Astrocyte (in vitro differentiated cells and primary cell): ENCODE measurements around the gene UPB1. TPM values are rescaled to one million over a fixed set of nuclear protein-coding genes. Genes with fewer than 3 reads are reported as not detected.

ENCODE experiments used
- DNase-seq: peaks from one replicate; pipeline ENCODE4 v3.0.0-alpha.2; 2010; ENCODE audit warnings: low read depth
- FAIRE-seq: peaks from 2 replicates; lab custom pipeline; 2011; peaks lifted over from hg19 to GRCh38; lab: Jason Lieb, UNC
- H2AFZ ChIP-seq: 2 replicates; pipeline ENCODE4 v1.6.0; 2012; ENCODE audit warnings: low read depth, low read length, inconsistent platforms
- H3K27ac ChIP-seq: 2 replicates; pipeline ENCODE4 v1.5.1; 2011; ENCODE audit warnings: low read depth, low read length, inconsistent platforms
- H3K27me3 ChIP-seq: 2 replicates; pipeline ENCODE4 v1.6.0; 2011; ENCODE audit warnings: low read length, inconsistent platforms; ENCODE audit not compliant: insufficient read depth
- H3K36me3 ChIP-seq: 2 replicates; pipeline ENCODE4 v1.5.1; 2011; ENCODE audit warnings: low read length, inconsistent platforms; ENCODE audit not compliant: insufficient read depth
- H3K4me1 ChIP-seq: 2 replicates; pipeline ENCODE4 v1.5.1; 2011; ENCODE audit warnings: low read length, inconsistent platforms; ENCODE audit not compliant: insufficient read depth
- H3K4me2 ChIP-seq: 2 replicates; pipeline ENCODE4 v1.6.0; 2012; ENCODE audit warnings: low read length, inconsistent platforms
- H3K4me3 ChIP-seq: 2 replicates; pipeline ENCODE4 v1.5.1; 2011; ENCODE audit warnings: low read depth, mild to moderate bottlenecking, low read length, inconsistent platforms; ENCODE audit not compliant: insufficient read depth
- H3K79me2 ChIP-seq: 2 replicates; pipeline ENCODE4 v1.6.0; 2012; ENCODE audit warnings: mild to moderate bottlenecking, low read length, inconsistent platforms; ENCODE audit not compliant: insufficient read depth
- H3K9ac ChIP-seq: 2 replicates; pipeline ENCODE4 v1.6.0; 2012; ENCODE audit warnings: mild to moderate bottlenecking, low read length, inconsistent platforms
- H3K9me3 ChIP-seq: 2 replicates; pipeline ENCODE4 v1.5.1; 2012; ENCODE audit warnings: low read depth, mild to moderate bottlenecking, low read length, inconsistent platforms; ENCODE audit not compliant: insufficient read depth
- H4K20me1 ChIP-seq: 2 replicates; pipeline ENCODE4 v1.6.0; 2012; ENCODE audit warnings: low read length, inconsistent platforms; ENCODE audit not compliant: insufficient read depth
- H3K27ac Mint-ChIP-seq: one replicate; pipeline ENCODE4 v1.8.0; 2021; ENCODE audit warnings: mild to moderate bottlenecking, mixed read lengths; ENCODE audit not compliant: unreplicated experiment
- H3K27me3 Mint-ChIP-seq: one replicate; pipeline ENCODE4 v1.8.0; 2021; ENCODE audit warnings: low read depth, mixed read lengths; ENCODE audit not compliant: unreplicated experiment
- H3K36me3 Mint-ChIP-seq: one replicate; pipeline ENCODE4 v1.8.0; 2021; ENCODE audit warnings: low read depth, mixed read lengths; ENCODE audit not compliant: unreplicated experiment
- H3K4me1 Mint-ChIP-seq: one replicate; pipeline ENCODE4 v1.8.0; 2021; ENCODE audit warnings: low read depth, mixed read lengths; ENCODE audit not compliant: unreplicated experiment
- H3K4me3 Mint-ChIP-seq: one replicate; pipeline ENCODE4 v1.8.0; 2021; ENCODE audit warnings: mild to moderate bottlenecking, moderate library complexity, mixed read lengths; ENCODE audit not compliant: unreplicated experiment
- H3K9me3 Mint-ChIP-seq: one replicate; pipeline ENCODE4 v1.8.0; 2021; ENCODE audit warnings: mild to moderate bottlenecking, mixed read lengths; ENCODE audit not compliant: unreplicated experiment
- EZH2 ChIP-seq: IDR thresholded peaks from 2 replicates; pipeline ENCODE4 v1.6.1; 2012; ENCODE audit warnings: mild to moderate bottlenecking, low read length, inconsistent platforms; ENCODE audit not compliant: insufficient read depth
- total RNA-seq: library from RNA; stranded (reverse); gene quantifications from 2 replicates; pipeline ENCODE4 v1.2.1, GENCODE V29; 2021
- TF ChIP-seq, protein P1 (sequence below): IDR thresholded peaks from 2 replicates; pipeline ENCODE4 v1.5.1; 2011; ENCODE audit warnings: low read depth, mild to moderate bottlenecking, inconsistent platforms, low read length, moderate library complexity; ENCODE audit not compliant: insufficient read depth

UPB1 gene
- total RNA-seq, 1 donor from 2014 or later = 0.30 TPM

DNA sequence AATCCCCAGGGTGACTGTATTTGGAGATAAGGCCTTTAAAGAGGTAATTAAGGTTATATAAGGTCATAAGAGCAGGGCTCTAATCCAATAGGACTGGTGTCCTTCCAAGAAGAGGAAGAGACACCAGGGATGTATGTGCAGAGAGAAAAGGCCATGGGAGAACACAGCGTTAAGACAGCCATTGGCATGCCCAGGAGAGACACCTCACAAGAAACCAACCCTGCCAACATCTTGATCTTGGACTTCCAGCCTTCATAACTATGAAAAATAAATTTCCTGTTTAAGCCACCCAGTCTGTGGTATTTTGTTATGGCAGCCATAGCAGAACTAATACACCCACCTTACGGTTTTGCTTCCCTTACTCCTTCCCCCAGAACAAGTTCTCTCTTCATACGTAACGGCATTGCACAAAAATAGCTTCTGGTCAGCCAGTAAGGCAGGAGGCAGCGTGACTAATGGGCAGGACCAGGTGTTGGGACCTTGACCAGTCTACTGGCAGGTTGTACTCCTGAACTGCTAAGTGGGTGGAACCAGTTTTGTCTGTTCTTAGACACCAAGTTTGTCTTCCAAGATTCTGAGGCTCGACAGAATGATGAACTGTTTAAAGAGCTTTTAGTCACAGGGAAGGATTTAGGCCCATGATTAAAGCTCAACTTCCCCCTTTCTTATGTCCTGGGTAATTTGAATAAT is 31.9 kb upstream of the UPB1 start:
- H3K36me3 ChIP-seq = no peaks in the 10 kb centered on the region
- Mint-ChIP-seq H3K36me3 (no peaks in the 10 kb centered on the region), H3K9me3 (no peaks in the 10 kb centered on the region), H3K27ac (no peak overlapping the region), H3K4me1 (peaks cover 33% of the 10 kb centered on the region), H3K27me3 (no peaks in the 10 kb centered on the region), H3K4me3 (no peak overlapping the region)
- FAIRE-seq (no peak), DNase-seq (peak; percentile 36)
- no peak overlapping the region for H3K9ac ChIP-seq
- no peaks in the 10 kb centered on the region for H3K79me2 ChIP-seq
- H2AFZ ChIP-seq = no peak overlapping the region
- no peaks in the 10 kb centered on the region for H3K27me3 ChIP-seq
- H3K4me3 ChIP-seq = no peak overlapping the region
- no peaks in the 10 kb centered on the region for H3K9me3 ChIP-seq
- TF ChIP-seq EZH2 = no peak
- TF ChIP-seq, protein P1, sequence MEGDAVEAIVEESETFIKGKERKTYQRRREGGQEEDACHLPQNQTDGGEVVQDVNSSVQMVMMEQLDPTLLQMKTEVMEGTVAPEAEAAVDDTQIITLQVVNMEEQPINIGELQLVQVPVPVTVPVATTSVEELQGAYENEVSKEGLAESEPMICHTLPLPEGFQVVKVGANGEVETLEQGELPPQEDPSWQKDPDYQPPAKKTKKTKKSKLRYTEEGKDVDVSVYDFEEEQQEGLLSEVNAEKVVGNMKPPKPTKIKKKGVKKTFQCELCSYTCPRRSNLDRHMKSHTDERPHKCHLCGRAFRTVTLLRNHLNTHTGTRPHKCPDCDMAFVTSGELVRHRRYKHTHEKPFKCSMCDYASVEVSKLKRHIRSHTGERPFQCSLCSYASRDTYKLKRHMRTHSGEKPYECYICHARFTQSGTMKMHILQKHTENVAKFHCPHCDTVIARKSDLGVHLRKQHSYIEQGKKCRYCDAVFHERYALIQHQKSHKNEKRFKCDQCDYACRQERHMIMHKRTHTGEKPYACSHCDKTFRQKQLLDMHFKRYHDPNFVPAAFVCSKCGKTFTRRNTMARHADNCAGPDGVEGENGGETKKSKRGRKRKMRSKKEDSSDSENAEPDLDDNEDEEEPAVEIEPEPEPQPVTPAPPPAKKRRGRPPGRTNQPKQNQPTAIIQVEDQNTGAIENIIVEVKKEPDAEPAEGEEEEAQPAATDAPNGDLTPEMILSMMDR = no peak
- no peaks in the 10 kb centered on the region for H4K20me1 ChIP-seq
- H3K27ac ChIP-seq = no peak overlapping the region
- H3K4me1 ChIP-seq = peaks cover 41% of the 10 kb centered on the region
- H3K4me2 ChIP-seq = no peak overlapping the region

DNA sequence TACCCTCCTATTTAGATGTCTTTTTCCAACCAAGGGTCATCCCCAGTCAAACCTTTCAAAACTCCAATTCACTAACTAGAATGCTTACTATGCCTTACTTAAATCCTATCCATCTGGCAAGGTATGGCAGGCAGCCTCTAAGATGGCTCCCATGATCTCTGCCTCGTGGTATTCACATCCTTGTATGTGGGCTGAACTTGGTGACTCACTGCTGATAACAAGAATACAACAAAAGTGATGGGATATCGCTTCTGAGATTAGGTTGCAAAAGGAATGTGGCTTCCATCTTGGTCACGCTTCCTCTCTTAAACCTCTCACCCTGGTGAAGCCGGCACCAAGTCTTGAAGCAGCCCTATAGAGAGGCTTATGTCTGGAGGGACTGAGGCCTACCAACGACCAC is 29.6 kb upstream of the UPB1 start:
- H3K9ac ChIP-seq = peak overlapping the region; percentile 42
- Mint-ChIP-seq H3K9me3 (no peaks in the 10 kb centered on the region), H3K36me3 (no peaks in the 10 kb centered on the region), H3K4me3 (peak overlapping the region; percentile 2), H3K4me1 (peaks cover 29% of the 10 kb centered on the region), H3K27me3 (no peaks in the 10 kb centered on the region), H3K27ac (peak overlapping the region; percentile 88)
- TF ChIP-seq, protein P1 = no peak
- TF ChIP-seq EZH2 = no peak
- peak overlapping the region; percentile 85 for H3K27ac ChIP-seq
- no peaks in the 10 kb centered on the region for H4K20me1 ChIP-seq
- peaks cover 34% of the 10 kb centered on the region for H3K4me1 ChIP-seq
- no peaks in the 10 kb centered on the region for H3K9me3 ChIP-seq
- DNase-seq = peak; percentile 96
- no peak overlapping the region for H3K4me3 ChIP-seq
- H3K36me3 ChIP-seq = no peaks in the 10 kb centered on the region
- peak overlapping the region; percentile 33 for H2AFZ ChIP-seq
- no peaks in the 10 kb centered on the region for H3K79me2 ChIP-seq
- H3K4me2 ChIP-seq = peak overlapping the region; percentile 76
- no peaks in the 10 kb centered on the region for H3K27me3 ChIP-seq
- peak; percentile 83 for FAIRE-seq

DNA sequence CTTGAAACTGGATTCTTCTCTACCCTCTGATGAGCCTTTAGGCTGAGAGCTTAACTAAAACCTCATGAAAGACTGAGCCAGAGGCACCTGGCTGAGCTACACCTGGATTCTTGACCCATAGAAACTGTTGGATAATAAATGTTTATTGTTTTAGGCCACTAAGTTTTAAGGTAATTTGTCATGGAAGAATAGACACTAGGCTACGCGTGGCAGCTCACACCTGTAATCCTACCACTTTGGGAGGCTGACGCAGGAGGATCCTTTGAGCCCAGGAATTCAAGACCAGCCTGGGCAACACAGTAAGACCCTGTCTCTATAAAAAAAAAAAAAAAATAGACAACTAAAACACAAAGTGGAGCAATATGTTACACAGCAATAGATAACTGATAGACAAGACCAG is 29.2 kb upstream of the UPB1 start:
- no peaks in the 10 kb centered on the region for H3K27me3 Mint-ChIP-seq
- peak overlapping the region; percentile 33 for H2AFZ ChIP-seq
- H4K20me1 ChIP-seq = no peaks in the 10 kb centered on the region
- H3K4me2 ChIP-seq = peak overlapping the region; percentile 76
- H3K9me3 Mint-ChIP-seq = no peaks in the 10 kb centered on the region
- H3K27ac Mint-ChIP-seq = peak overlapping the region; percentile 88
- no peaks in the 10 kb centered on the region for H3K27me3 ChIP-seq
- TF ChIP-seq, protein P1 = no peak
- no peak for TF ChIP-seq EZH2
- H3K9me3 ChIP-seq = no peaks in the 10 kb centered on the region
- H3K9ac ChIP-seq = peak overlapping the region; percentile 42
- H3K36me3 ChIP-seq = no peaks in the 10 kb centered on the region
- no peaks in the 10 kb centered on the region for H3K36me3 Mint-ChIP-seq
- H3K4me3 Mint-ChIP-seq = no peak overlapping the region
- H3K79me2 ChIP-seq = no peaks in the 10 kb centered on the region
- H3K4me1 ChIP-seq = peaks cover 30% of the 10 kb centered on the region
- H3K27ac ChIP-seq = peak overlapping the region; percentile 85
- no peak for DNase-seq
- no peak overlapping the region for H3K4me3 ChIP-seq
- no peak for FAIRE-seq
- H3K4me1 Mint-ChIP-seq = peaks cover 26% of the 10 kb centered on the region
